Liver (tissue), 9 donors: ENCODE results near the gene CYB561A3. TPM values are rescaled to one million over a fixed set of nuclear protein-coding genes. Genes with fewer than 3 reads are reported as not detected.

Experiments used
- DNase-seq: peaks from one replicate; pipeline ENCODE4 v3.0.0-alpha.2; 2017; ENCODE audit warnings: low spot score
- H3K27ac ChIP-seq, 2 donors: one replicate each; pipeline ENCODE4 v1.7.0; 2013; ENCODE audit warnings: inconsistent platforms in 2 of 2, low read length in 2 of 2, control low read depth in 1 of 2, low read depth in 1 of 2, mild to moderate bottlenecking in 1 of 2
- H3K27me3 ChIP-seq, 4 donors: one replicate each; pipeline versions ENCODE4 v1.6.1 to v1.7.0; 2013; ENCODE audit warnings: low read length in 3 of 4, inconsistent platforms in 1 of 4, mild to moderate bottlenecking in 1 of 4, moderate library complexity in 1 of 4; ENCODE audit not compliant: control insufficient read depth in 4 of 4, insufficient read depth in 4 of 4
- H3K36me3 ChIP-seq, 4 donors: one replicate each; pipeline versions ENCODE4 v1.6.1 to v1.7.0; 2013; ENCODE audit warnings: low read length in 3 of 4, mild to moderate bottlenecking in 3 of 4, low read depth in 1 of 4, moderate library complexity in 1 of 4; ENCODE audit not compliant: control insufficient read depth in 4 of 4, insufficient read depth in 3 of 4
- H3K4me1 ChIP-seq, 4 donors: one replicate each; pipeline versions ENCODE4 v1.6.1 to v1.7.0; 2013; ENCODE audit warnings: low read length in 3 of 4, mild to moderate bottlenecking in 3 of 4, moderate library complexity in 1 of 4; ENCODE audit not compliant: control insufficient read depth in 4 of 4, insufficient read depth in 4 of 4
- H3K4me3 ChIP-seq, 3 donors: one replicate each; pipeline versions ENCODE4 v1.6.1 to v1.7.0; 2013; ENCODE audit warnings: low read length in 3 of 3, control low read depth in 1 of 3, low read depth in 1 of 3, mild to moderate bottlenecking in 1 of 3
- H3K9ac ChIP-seq, 2 donors: one replicate each; pipeline ENCODE4 v1.7.0; 2013; ENCODE audit warnings: low read length in 2 of 2, mild to moderate bottlenecking in 2 of 2, moderate library complexity in 2 of 2, control low read depth in 1 of 2, low read depth in 1 of 2
- H3K9me3 ChIP-seq, 4 donors: one replicate each; pipeline versions ENCODE4 v1.6.1 to v1.7.0; 2013; ENCODE audit warnings: low read length in 3 of 4; ENCODE audit not compliant: control insufficient read depth in 4 of 4
- ATF3 ChIP-seq: IDR thresholded peaks from 2 replicates; pipeline ENCODE4 v1.6.1; 2016; ENCODE audit warnings: antibody characterized with exemption
- CTCF ChIP-seq: fragments of 150-350 bp; IDR thresholded peaks from 2 replicates; pipeline ENCODE4 v1.5.1; 2017; ENCODE audit warnings: improper control_type of control experiment, low read depth, low read length; ENCODE audit not compliant: missing input control
- EGR1 ChIP-seq, 2 donors: IDR thresholded peaks; 2 replicates each; pipeline ENCODE4 v1.6.1; 2016 to 2018; ENCODE audit warnings: antibody characterized with exemption in 2 of 2, low read depth in 2 of 2
- FOXA1 ChIP-seq: IDR thresholded peaks from 2 replicates; pipeline ENCODE4 v1.6.1; 2016; ENCODE audit warnings: antibody characterized with exemption
- FOXA2 ChIP-seq: IDR thresholded peaks from 2 replicates; pipeline ENCODE4 v1.6.1; 2016; ENCODE audit warnings: antibody characterized with exemption
- GABPA ChIP-seq, 2 donors: IDR thresholded peaks in 1 of 2; conservative IDR thresholded peaks in 1 of 2; 2 replicates each; pipeline ENCODE4 v1.6.1; 2016; ENCODE audit warnings: antibody characterized with exemption in 2 of 2, mild to moderate bottlenecking in 1 of 2, moderate library complexity in 1 of 2
- HNF4A ChIP-seq, 2 donors: conservative IDR thresholded peaks; 2 replicates each; pipeline ENCODE4 v1.6.1; 2016; ENCODE audit warnings: antibody characterized with exemption in 2 of 2, mild to moderate bottlenecking in 2 of 2
- HNF4G ChIP-seq: IDR thresholded peaks from 2 replicates; pipeline ENCODE4 v1.6.1; 2016; ENCODE audit warnings: antibody characterized with exemption
- JUND ChIP-seq, 2 donors: IDR thresholded peaks; 2 replicates each; pipeline ENCODE4 v1.6.1; 2016; ENCODE audit warnings: antibody characterized with exemption in 2 of 2
- NR2F2 ChIP-seq: IDR thresholded peaks from 2 replicates; pipeline ENCODE4 v1.6.1; 2016; ENCODE audit warnings: antibody characterized with exemption
- RAD21 ChIP-seq, 2 donors: IDR thresholded peaks; 2 replicates each; pipeline ENCODE4 v1.6.1; 2016; ENCODE audit warnings: antibody characterized with exemption in 2 of 2, mild to moderate bottlenecking in 2 of 2
- REST ChIP-seq: IDR thresholded peaks from 2 replicates; pipeline ENCODE4 v1.6.1; 2016; ENCODE audit warnings: antibody characterized with exemption, mild to moderate bottlenecking
- RXRA ChIP-seq, 2 donors: IDR thresholded peaks; 2 replicates each; pipeline ENCODE4 v1.6.1; 2017 to 2018; ENCODE audit warnings: antibody characterized with exemption in 2 of 2, mild to moderate bottlenecking in 1 of 2
- SP1 ChIP-seq: IDR thresholded peaks from 2 replicates; pipeline ENCODE4 v1.6.1; 2018; ENCODE audit warnings: antibody characterized with exemption, mild to moderate bottlenecking
- TAF1 ChIP-seq: conservative IDR thresholded peaks from 2 replicates; pipeline ENCODE4 v1.6.1; 2016; ENCODE audit warnings: antibody characterized with exemption, mild to moderate bottlenecking
- YY1 ChIP-seq: IDR thresholded peaks from 2 replicates; pipeline ENCODE4 v1.6.1; 2016; ENCODE audit warnings: antibody characterized with exemption, mild to moderate bottlenecking
- WGBS: extraction: QIAGEN DNeasy Blood & Tissue Kit; methylation state at CpG from one replicate; pipeline ENCODE4 v1.1.7; 2013; 5-methylcytosine and 5-hydroxymethylcytosine counted together
- polyA plus RNA-seq, 2 donors: library from polyadenylated mRNA; stranded (reverse) in 1 of 2; unstranded in 1 of 2; fragments of 200-250 nt in 1 of 2; fragments of >200 nt in 1 of 2; fragmentation: Nextera tagmentation in 1 of 2; extraction: Ambion mirVana in 1 of 2; gene quantifications; one replicate each; pipeline versions ENCODE4 v1.2.1 to v1.2.3, GENCODE V29; 2013 to 2015
- total RNA-seq, 2 donors: library from RNA; depleted of rRNA; stranded (reverse); fragments of >200 nt; gene quantifications; one replicate each; pipeline ENCODE4 v1.2.3, GENCODE V29; 2014
- TF ChIP-seq, protein P1 (sequence below): IDR thresholded peaks from 2 replicates; pipeline ENCODE4 v1.6.1; 2016; ENCODE audit warnings: antibody characterized with exemption
- TF ChIP-seq, protein P2 (sequence below): IDR thresholded peaks from 2 replicates; pipeline ENCODE4 v1.6.1; 2016; ENCODE audit warnings: antibody characterized with exemption
- donor health status: healthy.
- donor health status: healthy.
- donor health status: healthy.
- donor health status: healthy.
- donor health status: healthy.

Gene CYB561A3
- total and polyA plus RNA-seq, 4 donors, result 20.2 to 36.5 (median 28.4) TPM

GRCh38 chr11:61345954-61346843 lies 15.5 kb downstream of the CYB561A3 start:
- 70% methylated on average over 14 of the region's 14 CpGs for WGBS
- Histone ChIP-seq H3K4me1 (peaks cover 0 to 6% (median 0%) of the 10 kb centered on the region in 4 donors), H3K4me3 (no peak overlapping the region), H3K27ac (no peak overlapping the region), H3K9ac (no peak overlapping the region), H3K27me3 (no peaks in the 10 kb centered on the region), H3K36me3 (peaks cover 11 to 62% (median 34%) of the 10 kb centered on the region in 4 donors), H3K9me3 (no peaks in the 10 kb centered on the region)
- TF ChIP-seq TAF1, result no peak
- no peak for TF ChIP-seq NR2F2
- no peak for TF ChIP-seq CTCF
- TF ChIP-seq, protein P1, sequence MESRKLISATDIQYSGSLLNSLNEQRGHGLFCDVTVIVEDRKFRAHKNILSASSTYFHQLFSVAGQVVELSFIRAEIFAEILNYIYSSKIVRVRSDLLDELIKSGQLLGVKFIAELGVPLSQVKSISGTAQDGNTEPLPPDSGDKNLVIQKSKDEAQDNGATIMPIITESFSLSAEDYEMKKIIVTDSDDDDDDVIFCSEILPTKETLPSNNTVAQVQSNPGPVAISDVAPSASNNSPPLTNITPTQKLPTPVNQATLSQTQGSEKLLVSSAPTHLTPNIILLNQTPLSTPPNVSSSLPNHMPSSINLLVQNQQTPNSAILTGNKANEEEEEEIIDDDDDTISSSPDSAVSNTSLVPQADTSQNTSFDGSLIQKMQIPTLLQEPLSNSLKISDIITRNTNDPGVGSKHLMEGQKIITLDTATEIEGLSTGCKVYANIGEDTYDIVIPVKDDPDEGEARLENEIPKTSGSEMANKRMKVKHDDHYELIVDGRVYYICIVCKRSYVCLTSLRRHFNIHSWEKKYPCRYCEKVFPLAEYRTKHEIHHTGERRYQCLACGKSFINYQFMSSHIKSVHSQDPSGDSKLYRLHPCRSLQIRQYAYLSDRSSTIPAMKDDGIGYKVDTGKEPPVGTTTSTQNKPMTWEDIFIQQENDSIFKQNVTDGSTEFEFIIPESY, result no peak
- TF ChIP-seq ATF3, result no peak
- TF ChIP-seq FOXA2, result no peak
- TF ChIP-seq YY1, result no peak
- no peak for TF ChIP-seq EGR1 (IDR thresholded peaks at IDR 0.05; ENCODE audit: low read depth in 2 of 2)
- TF ChIP-seq REST, result no peak
- TF ChIP-seq HNF4A (conservative IDR thresholded peaks at IDR 0.05), result no peak
- TF ChIP-seq, protein P2, sequence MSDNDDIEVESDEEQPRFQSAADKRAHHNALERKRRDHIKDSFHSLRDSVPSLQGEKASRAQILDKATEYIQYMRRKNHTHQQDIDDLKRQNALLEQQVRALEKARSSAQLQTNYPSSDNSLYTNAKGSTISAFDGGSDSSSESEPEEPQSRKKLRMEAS, result no peak
- no peak for TF ChIP-seq RXRA (IDR thresholded peaks at IDR 0.05)
- TF ChIP-seq GABPA (IDR thresholded peaks at IDR 0.05 in 1 of 2, conservative IDR thresholded peaks at IDR 0.05 in 1 of 2), result no peak
- no peak for TF ChIP-seq RAD21 (IDR thresholded peaks at IDR 0.05)
- TF ChIP-seq HNF4G, result no peak
- TF ChIP-seq JUND (IDR thresholded peaks at IDR 0.05), result no peak
- TF ChIP-seq SP1, result no peak
- no peak for TF ChIP-seq FOXA1
- DNase-seq, result peak; percentile 59
